Calu3 (cell line): ENCODE results near the gene SMG9. TPM values are rescaled to one million over a fixed set of nuclear protein-coding genes. Genes with fewer than 3 reads are reported as not detected.
A peak's percentile ranks its signal among the peaks of the same experiment; 100 is the strongest.

ENCODE experiments used
- BruUV-seq: library from RNA; stranded (reverse); fragments of 400-500 nt; replicated peaks from 2 replicates; lab custom pipeline; 2021; lab: Mats Ljungman, UMichigan
- CTCF ChIA-PET: fragments of 300-600 bp; sonication (Branson Sonifier 250); formaldehyde crosslinking; loops from one replicate; lab custom pipeline; 2022; ENCODE audit warnings: antibody characterized with exemption; lab: Charles Lee
- DNase-seq: peaks from one replicate; pipeline ENCODE4 v3.0.0; 2022
- H3K27ac Mint-ChIP-seq: one replicate; pipeline ENCODE4 v1.8.0; 2022; ENCODE audit warnings: mixed read lengths; ENCODE audit not compliant: unreplicated experiment
- H3K27me3 Mint-ChIP-seq: one replicate; pipeline ENCODE4 v1.8.0; 2022; ENCODE audit warnings: mixed read lengths; ENCODE audit not compliant: unreplicated experiment
- H3K36me3 Mint-ChIP-seq: one replicate; pipeline ENCODE4 v1.8.0; 2022; ENCODE audit warnings: mild to moderate bottlenecking, moderate library complexity, mixed read lengths; ENCODE audit not compliant: insufficient read depth, unreplicated experiment
- H3K4me1 Mint-ChIP-seq: one replicate; pipeline ENCODE4 v1.8.0; 2022; ENCODE audit warnings: mild to moderate bottlenecking, low read depth, mixed read lengths; ENCODE audit not compliant: unreplicated experiment
- H3K4me3 Mint-ChIP-seq: one replicate; pipeline ENCODE4 v1.8.0; 2022; ENCODE audit warnings: mild to moderate bottlenecking, low read depth, moderate library complexity, mixed read lengths; ENCODE audit not compliant: unreplicated experiment
- H3K9me3 Mint-ChIP-seq: one replicate; pipeline ENCODE4 v1.8.0; 2022; ENCODE audit warnings: low read depth, mixed read lengths; ENCODE audit not compliant: unreplicated experiment
- intact Hi-C: fragments of 100-400 bp; cut with micrococcal nuclease; formaldehyde crosslinking; loops from one replicate; pipeline ENCODE4 v1.10.0; 2022; ENCODE audit not compliant: unreplicated experiment
- total RNA-seq: library from RNA; stranded (reverse); gene quantifications from 2 replicates; pipeline ENCODE4 v1.2.3, GENCODE V29; 2022
- TF ChIP-seq, protein P1 (sequence below): fragments of 200-600 bp; IDR thresholded peaks from one replicate; pipeline ENCODE4 v1.8.0; 2022; ENCODE audit warnings: antibody characterized with exemption; ENCODE audit not compliant: unreplicated experiment

The SMG9 gene
- total RNA-seq, 1 experiment from 2014 or later: 85.5 TPM

DNA sequence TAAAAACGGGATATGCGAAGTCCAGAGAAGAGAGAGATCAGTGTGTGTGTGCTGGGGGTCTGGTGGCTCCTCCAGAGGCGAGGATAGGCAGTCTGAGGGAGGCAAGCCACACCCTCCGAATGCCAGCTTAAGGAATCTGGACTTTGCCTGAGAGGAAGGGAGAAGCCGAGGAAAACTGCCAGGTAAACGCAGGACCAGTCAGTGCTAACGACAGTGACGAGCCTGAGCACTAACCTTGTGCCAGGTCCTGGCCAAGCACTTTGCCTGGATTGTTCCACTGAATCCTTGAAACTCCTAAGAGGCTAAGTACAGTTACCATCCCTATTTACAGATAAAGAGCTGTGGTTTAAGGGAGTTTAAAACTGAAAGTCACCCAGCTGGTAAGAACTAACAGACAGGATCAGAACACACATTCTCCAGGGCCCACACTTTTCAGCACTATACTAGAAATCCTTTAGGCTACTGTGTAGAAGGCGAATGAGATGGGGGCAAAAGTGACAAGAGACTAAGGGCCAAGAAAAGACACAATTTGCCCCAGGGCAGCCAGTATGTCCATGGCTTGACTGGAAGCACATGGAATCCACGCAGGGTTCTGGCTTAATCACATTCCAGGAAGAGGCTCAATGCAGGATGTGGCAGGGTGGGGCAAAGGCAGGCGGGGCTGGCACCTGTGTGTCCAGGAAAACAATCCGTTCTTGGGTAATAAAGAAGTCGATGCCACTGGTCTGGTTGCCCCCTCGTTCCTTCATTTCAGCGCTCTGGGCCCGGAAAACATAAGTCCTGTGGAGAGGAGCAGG lies 15.1 kb downstream of the SMG9 start:
- CTCF ChIA-PET: interaction anchor here (0.5 to 1.7 kb wide), 7 partner anchors 13 to 429 kb away, joined by 3 to 13 read pairs (median 4); partner anchors contain the start of genes IRGQ and ZNF576

DNA sequence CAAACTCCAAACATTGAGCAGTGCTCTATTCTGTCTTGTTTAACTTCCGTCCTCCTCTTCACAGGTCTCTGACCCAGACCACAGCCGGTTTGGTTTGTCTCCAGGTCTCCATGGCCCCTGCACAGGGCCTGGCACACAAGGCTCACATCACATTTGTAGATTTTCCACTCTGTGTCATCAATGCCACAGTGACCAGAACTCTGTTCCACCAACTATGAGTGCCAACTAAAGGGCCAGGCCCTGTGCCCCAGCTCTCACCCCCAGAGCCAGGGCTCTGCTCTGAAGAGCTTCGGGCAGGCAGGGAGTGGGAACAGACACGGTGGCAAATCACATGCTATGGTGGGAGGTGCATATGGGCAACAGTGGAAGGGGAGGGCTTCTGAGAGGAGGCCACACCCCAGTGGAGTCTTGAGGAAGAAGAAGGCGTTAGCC lies 16.0 kb downstream of the SMG9 start:
- DNase-seq: no peak
- H3K36me3 Mint-ChIP-seq: peaks cover 56% of the 10 kb centered on the region
- CTCF ChIA-PET: interaction anchor here (0.6 to 1.7 kb wide), 5 partner anchors 40 to 87 kb away, joined by 3 to 13 read pairs (median 3); no protein-coding TSS in a partner anchor
- no peaks in the 10 kb centered on the region for H3K9me3 Mint-ChIP-seq
- peaks cover 41% of the 10 kb centered on the region for H3K4me1 Mint-ChIP-seq
- no peaks in the 10 kb centered on the region for H3K27me3 Mint-ChIP-seq
- peak overlapping the region; percentile 84 for H3K27ac Mint-ChIP-seq
- peak overlapping the region; percentile 29 for H3K4me3 Mint-ChIP-seq
- intact Hi-C loops: no loop called here
- TF ChIP-seq, protein P1, sequence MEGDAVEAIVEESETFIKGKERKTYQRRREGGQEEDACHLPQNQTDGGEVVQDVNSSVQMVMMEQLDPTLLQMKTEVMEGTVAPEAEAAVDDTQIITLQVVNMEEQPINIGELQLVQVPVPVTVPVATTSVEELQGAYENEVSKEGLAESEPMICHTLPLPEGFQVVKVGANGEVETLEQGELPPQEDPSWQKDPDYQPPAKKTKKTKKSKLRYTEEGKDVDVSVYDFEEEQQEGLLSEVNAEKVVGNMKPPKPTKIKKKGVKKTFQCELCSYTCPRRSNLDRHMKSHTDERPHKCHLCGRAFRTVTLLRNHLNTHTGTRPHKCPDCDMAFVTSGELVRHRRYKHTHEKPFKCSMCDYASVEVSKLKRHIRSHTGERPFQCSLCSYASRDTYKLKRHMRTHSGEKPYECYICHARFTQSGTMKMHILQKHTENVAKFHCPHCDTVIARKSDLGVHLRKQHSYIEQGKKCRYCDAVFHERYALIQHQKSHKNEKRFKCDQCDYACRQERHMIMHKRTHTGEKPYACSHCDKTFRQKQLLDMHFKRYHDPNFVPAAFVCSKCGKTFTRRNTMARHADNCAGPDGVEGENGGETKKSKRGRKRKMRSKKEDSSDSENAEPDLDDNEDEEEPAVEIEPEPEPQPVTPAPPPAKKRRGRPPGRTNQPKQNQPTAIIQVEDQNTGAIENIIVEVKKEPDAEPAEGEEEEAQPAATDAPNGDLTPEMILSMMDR: no peak
- no TSS peak for BruUV-seq

More for the DNA sequence above, 15.1 kb downstream of the SMG9 start:
- DNase-seq: peak; percentile 70
- peak overlapping the region; percentile 84 for H3K27ac Mint-ChIP-seq
- peaks cover 64% of the 10 kb centered on the region for H3K36me3 Mint-ChIP-seq
- H3K4me1 Mint-ChIP-seq: peaks cover 41% of the 10 kb centered on the region
- TF ChIP-seq, protein P1: no peak
- intact Hi-C loops: no loop called here
- no TSS peak for BruUV-seq
- H3K4me3 Mint-ChIP-seq: peak overlapping the region; percentile 29
- H3K9me3 Mint-ChIP-seq: no peaks in the 10 kb centered on the region
- H3K27me3 Mint-ChIP-seq: no peaks in the 10 kb centered on the region

DNA sequence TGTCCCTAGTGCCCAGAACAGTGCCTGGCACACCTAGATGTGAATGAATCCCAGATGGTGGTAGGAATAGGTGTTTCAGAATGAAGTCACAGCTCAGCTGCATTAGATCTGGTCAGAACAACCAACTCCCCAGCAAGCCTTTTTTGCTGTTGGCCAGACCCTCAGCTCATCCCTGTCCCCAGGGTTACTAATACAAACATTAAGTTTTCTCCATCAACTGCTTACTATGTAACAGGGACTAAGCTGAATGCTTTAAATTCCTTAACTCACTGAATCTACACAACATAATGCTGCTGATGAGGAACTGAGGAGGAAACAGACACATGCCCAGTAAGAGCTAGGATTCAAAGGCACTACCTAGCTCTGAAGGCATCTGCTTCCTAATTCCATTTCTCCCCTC lies 18.8 kb downstream of the SMG9 start:
- Mint-ChIP-seq H3K9me3 (no peaks in the 10 kb centered on the region), H3K27me3 (no peaks in the 10 kb centered on the region), H3K36me3 (peaks cover 43% of the 10 kb centered on the region), H3K27ac (no peak overlapping the region), H3K4me3 (no peak overlapping the region), H3K4me1 (peaks cover 37% of the 10 kb centered on the region)
- CTCF ChIA-PET: interaction anchor here (0.6 to 1.1 kb wide), 2 partner anchors 9 to 335 kb away, joined by 3 to 4 read pairs; no protein-coding TSS in a partner anchor
- intact Hi-C loops: no loop called here
- BruUV-seq: no TSS peak
- no peak for DNase-seq
- TF ChIP-seq, protein P1: no peak

DNA sequence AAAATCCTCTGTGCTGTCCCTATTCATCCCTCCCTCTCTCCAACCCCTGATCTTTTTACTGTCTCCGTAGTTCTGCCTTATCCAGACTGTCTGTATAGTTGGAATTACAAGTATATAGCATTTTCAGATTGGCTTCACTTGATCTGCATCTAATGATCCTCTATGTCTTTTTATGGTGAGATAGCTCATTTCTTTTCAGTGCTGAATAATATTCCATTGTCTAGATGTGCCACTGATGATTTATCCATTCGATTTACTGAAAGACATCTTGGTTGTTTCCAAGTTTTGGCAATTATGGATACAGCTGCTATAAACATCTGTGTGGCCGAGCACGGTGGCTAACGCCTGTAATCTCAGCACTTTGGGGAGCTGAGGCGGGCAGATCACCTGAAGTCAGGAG lies 19.7 kb downstream of the SMG9 start:
- no TSS peak for BruUV-seq
- DNase-seq: no peak
- Mint-ChIP-seq H3K9me3 (no peaks in the 10 kb centered on the region), H3K4me1 (peaks cover 28% of the 10 kb centered on the region), H3K27ac (no peak overlapping the region), H3K36me3 (peaks cover 43% of the 10 kb centered on the region), H3K4me3 (no peak overlapping the region), H3K27me3 (no peaks in the 10 kb centered on the region)
- TF ChIP-seq, protein P1: no peak
- CTCF ChIA-PET: no interaction called here
- intact Hi-C loops: no loop called here
